Measurements from ENCODE around the gene TMEFF1. TPM values are rescaled to one million over a fixed set of nuclear protein-coding genes. Genes with fewer than 3 reads are reported as not detected.

The TMEFF1 gene
- total RNA-seq, 4 donors from 2014 or later = 0.50 to 1.7 (median 0.73) TPM

DNA sequence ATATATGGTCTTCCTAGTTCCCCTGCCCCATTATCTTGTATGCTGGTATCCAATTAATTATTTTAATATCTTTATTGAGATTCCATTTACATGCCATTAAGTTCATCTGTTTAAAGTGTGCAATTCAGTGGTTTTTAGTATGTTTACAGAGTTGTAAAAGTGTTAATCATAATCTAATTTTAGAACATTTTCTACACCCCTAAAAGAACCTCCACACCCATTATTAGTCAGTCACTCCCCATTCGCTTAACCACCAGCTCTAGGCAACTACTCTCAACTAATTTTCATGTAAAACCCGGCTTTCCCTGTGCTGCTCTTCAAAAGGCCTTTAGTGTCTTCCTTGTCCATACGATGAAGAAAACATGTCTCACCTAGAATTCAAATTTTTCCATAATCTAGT is 84.1 kb downstream of the TMEFF1 start:
- 95% methylated on average over 3 of the region's 3 CpGs for WGBS
- intact Hi-C loops (cut with DNase I) = no loop called here
- no peaks in the 10 kb centered on the region for H3K4me1 ChIP-seq

GRCh38 chr9:100561256-100561655 is 88.3 kb downstream of the TMEFF1 start:
- H3K27ac ChIP-seq (replicated peaks in 1 of 4) = no peak overlapping the region
- no peaks in the 10 kb centered on the region for H3K27me3 ChIP-seq
- WGBS = 85% methylated on average over 3 of the region's 3 CpGs
- no peaks in the 10 kb centered on the region for H3K9me3 ChIP-seq
- H3K36me3 ChIP-seq = no peaks in the 10 kb centered on the region
- no peak for DNase-seq (ENCODE audit: extremely low spot score)
- H3K4me1 ChIP-seq = no peaks in the 10 kb centered on the region
- intact Hi-C loops (cut with DNase I) = no loop called here
- TF ChIP-seq CTCF (IDR thresholded peaks at IDR 0.05) (no peak), EP300 (IDR thresholded peaks at IDR 0.05) (no peak), POLR2AphosphoS5 (IDR thresholded peaks at IDR 0.05) (no peak), POLR2A (IDR thresholded peaks at IDR 0.05; ENCODE audit: low read depth) (no peak)
- H3K4me3 ChIP-seq = no peak overlapping the region

More for the DNA sequence above, 84.1 kb downstream of the TMEFF1 start:
- no peak overlapping the region for H3K27ac ChIP-seq (replicated peaks in 1 of 4)
- H3K4me3 ChIP-seq = no peak overlapping the region
- no peaks in the 10 kb centered on the region for H3K27me3 ChIP-seq
- no peaks in the 10 kb centered on the region for H3K9me3 ChIP-seq
- DNase-seq (ENCODE audit: extremely low spot score) = no peak
- H3K36me3 ChIP-seq = no peaks in the 10 kb centered on the region
- TF ChIP-seq POLR2A (IDR thresholded peaks at IDR 0.05; ENCODE audit: low read depth) (no peak), POLR2AphosphoS5 (IDR thresholded peaks at IDR 0.05) (no peak), EP300 (IDR thresholded peaks at IDR 0.05) (no peak), CTCF (IDR thresholded peaks at IDR 0.05) (no peak)

- Histone ChIP-seq H3K4me1 (no peaks in the 10 kb centered on the region), H3K36me3 (peaks cover 0 to 6% (median 0%) of the 10 kb centered on the region in 4 donors), H3K4me3 (no peak overlapping the region), H3K27ac (replicated peaks in 1 of 4) (no peak overlapping the region), H3K9me3 (no peaks in the 10 kb centered on the region), H3K27me3 (no peaks in the 10 kb centered on the region)
- WGBS = 86% methylated on average over 3 of the region's 3 CpGs
- no peak for TF ChIP-seq CTCF (IDR thresholded peaks at IDR 0.05)
- no peak for TF ChIP-seq EP300 (IDR thresholded peaks at IDR 0.05)
- TF ChIP-seq POLR2AphosphoS5 (IDR thresholded peaks at IDR 0.05) = no peak
- TF ChIP-seq POLR2A (IDR thresholded peaks at IDR 0.05; ENCODE audit: low read depth) = no peak
- DNase-seq (ENCODE audit: extremely low spot score) = no peak
- intact Hi-C loops (cut with DNase I) = no loop called here
These were observed 94.9 kb downstream of the TMEFF1 start for GRCh38 chr9:100567856-100568255.

DNA sequence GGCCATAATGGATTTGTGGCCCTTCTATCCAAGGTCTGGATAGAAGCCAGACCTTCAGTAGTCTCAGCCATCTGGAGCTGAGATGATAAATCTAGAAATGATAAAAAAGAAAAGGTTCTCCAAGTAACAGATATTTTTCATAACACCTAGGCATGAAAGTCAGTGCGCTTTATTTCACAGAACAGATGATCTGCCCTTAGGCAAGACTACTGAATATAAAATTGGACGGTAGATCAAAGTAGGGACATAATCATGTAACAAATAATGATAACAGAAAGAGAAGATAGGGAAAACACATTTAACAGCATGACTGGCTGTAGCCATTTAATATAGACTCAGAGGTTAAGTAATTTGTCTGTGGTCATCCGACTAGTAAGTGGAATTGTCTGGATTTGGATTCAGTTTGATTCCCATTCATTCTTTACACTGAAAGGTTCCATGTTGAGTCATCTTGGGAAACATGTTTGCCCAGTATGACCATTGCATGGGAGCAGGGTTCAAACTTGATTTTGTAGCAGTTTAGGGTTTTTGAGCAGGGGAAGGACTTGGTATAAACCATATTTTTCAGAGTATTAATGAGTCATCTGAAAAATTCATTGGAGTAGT is 100.8 kb downstream of the TMEFF1 start:
- no peaks in the 10 kb centered on the region for H3K9me3 ChIP-seq
- DNase-seq (ENCODE audit: extremely low spot score) = no peak
- TF ChIP-seq EP300 (IDR thresholded peaks at IDR 0.05) (no peak), POLR2AphosphoS5 (IDR thresholded peaks at IDR 0.05) (no peak), CTCF (IDR thresholded peaks at IDR 0.05) (no peak)
- H3K4me1 ChIP-seq = no peaks in the 10 kb centered on the region
- intact Hi-C loops (cut with DNase I) = no loop called here
- H3K36me3 ChIP-seq = no peaks in the 10 kb centered on the region
- no peak overlapping the region for H3K27ac ChIP-seq (replicated peaks in 1 of 4)
- H3K4me3 ChIP-seq = no peak overlapping the region
- no peaks in the 10 kb centered on the region for H3K27me3 ChIP-seq
- WGBS = 89% methylated on average over 3 of the region's 3 CpGs

DNA sequence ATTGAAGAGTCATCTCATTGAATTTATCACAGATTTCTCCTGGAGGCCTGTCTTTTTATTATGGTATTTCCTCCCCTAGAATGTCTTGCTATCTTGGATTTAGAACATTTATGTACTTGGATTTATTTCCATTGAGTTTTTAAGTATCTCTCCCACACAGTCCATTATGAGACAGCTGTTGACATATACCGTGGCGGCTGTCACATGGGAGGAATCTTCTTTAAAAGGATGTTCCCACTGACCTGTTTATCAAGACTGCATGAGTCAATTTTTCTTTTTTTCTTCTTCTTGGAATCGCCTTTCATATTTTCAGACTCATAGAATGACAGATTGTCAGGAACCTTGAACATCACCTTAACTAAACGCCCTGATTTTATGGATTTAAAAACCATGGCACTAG is 102.1 kb downstream of the TMEFF1 start:
- TF ChIP-seq POLR2A (IDR thresholded peaks at IDR 0.05; ENCODE audit: low read depth) = no peak
- no peak for TF ChIP-seq CTCF (IDR thresholded peaks at IDR 0.05)
- no peak for TF ChIP-seq POLR2AphosphoS5 (IDR thresholded peaks at IDR 0.05)
- TF ChIP-seq EP300 (IDR thresholded peaks at IDR 0.05) = no peak
- Histone ChIP-seq H3K27me3 (no peaks in the 10 kb centered on the region), H3K27ac (replicated peaks in 1 of 4) (no peak overlapping the region), H3K9me3 (no peaks in the 10 kb centered on the region), H3K36me3 (no peaks in the 10 kb centered on the region), H3K4me1 (no peaks in the 10 kb centered on the region), H3K4me3 (no peak overlapping the region)
- 93% methylated on average over 4 of the region's 4 CpGs for WGBS
- intact Hi-C loops (cut with DNase I) = no loop called here
- DNase-seq (ENCODE audit: extremely low spot score) = no peak
